ENCODE data around the gene CFAP46. TPM values are rescaled to one million over a fixed set of nuclear protein-coding genes. Genes with fewer than 3 reads are reported as not detected.

The CFAP46 gene
- total RNA-seq, 2 experiments from 2014 or later, result not detected

DNA sequence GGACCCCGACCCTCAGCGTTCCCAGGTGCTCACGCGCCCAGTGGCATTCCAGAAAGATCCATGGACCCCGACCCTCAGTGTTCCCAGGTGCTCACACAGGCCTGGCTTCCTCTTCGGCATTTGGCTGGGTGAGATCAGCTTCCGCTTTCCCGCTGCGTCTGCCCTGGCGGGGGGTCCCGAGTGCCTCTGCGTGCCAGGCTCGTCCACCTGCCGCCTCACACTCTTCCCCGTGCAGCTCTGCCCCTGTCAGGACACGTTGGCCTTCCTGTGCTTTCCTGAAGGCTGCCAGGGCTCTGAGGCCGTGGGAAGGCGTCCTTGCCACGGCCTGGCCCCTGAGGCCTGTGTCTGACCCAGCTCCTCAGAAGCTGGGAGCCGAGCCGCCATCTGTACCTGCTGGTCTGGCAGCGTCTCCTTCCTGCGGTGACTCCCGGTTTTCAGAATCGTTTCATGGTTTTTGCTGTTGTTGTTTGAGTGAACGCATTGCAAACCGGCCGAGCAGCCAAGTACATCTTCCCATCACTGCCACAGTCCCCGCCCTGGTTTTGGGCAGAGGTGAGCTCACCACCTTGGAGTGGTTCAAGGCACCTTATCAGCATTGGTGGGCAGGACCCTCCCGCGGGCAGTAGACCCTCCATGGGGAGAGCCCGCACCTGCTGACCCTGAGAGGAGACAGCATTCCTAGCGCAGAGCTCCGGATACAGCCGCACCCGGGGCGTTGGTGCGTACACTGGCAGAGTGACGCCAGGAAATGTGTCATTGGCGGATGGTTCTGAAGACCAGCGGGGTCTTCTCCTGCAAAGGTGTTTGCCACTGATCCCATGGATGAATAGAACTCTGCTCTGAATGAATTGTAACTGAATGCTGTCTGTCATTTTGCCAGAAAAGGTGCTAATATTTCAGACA is 173.8 kb downstream of the CFAP46 start:
- TF ChIP-seq, protein P1, sequence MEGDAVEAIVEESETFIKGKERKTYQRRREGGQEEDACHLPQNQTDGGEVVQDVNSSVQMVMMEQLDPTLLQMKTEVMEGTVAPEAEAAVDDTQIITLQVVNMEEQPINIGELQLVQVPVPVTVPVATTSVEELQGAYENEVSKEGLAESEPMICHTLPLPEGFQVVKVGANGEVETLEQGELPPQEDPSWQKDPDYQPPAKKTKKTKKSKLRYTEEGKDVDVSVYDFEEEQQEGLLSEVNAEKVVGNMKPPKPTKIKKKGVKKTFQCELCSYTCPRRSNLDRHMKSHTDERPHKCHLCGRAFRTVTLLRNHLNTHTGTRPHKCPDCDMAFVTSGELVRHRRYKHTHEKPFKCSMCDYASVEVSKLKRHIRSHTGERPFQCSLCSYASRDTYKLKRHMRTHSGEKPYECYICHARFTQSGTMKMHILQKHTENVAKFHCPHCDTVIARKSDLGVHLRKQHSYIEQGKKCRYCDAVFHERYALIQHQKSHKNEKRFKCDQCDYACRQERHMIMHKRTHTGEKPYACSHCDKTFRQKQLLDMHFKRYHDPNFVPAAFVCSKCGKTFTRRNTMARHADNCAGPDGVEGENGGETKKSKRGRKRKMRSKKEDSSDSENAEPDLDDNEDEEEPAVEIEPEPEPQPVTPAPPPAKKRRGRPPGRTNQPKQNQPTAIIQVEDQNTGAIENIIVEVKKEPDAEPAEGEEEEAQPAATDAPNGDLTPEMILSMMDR (conservative IDR thresholded peaks at IDR 0.05; ENCODE audit: low read length), result no peak
- no peak for TF ChIP-seq EZH2phosphoT487 (IDR thresholded peaks at IDR 0.05; ENCODE audit: borderline replicate concordance, low read depth, low read length)
- Histone ChIP-seq H2AFZ (ENCODE audit: low read length) (no peak overlapping the region), H3K9me2 (ENCODE audit: insufficient read depth, low read length) (no peaks in the 10 kb centered on the region), H3K4me1 (ENCODE audit: insufficient read depth, low read length, poor library complexity, severe bottlenecking) (no peaks in the 10 kb centered on the region), H4K20me1 (ENCODE audit: insufficient read depth, low read length) (no peaks in the 10 kb centered on the region), H3K36me3 (ENCODE audit: insufficient read depth, low read length) (no peaks in the 10 kb centered on the region), H3K27ac (ENCODE audit: low read depth, low read length, poor library complexity, severe bottlenecking) (no peak overlapping the region), H3K79me2 (ENCODE audit: insufficient read depth, low read depth, low read length) (no peaks in the 10 kb centered on the region), H3K4me3 (ENCODE audit: low read depth, low read length, poor library complexity, severe bottlenecking) (no peak overlapping the region), H3K4me2 (ENCODE audit: low read length) (no peak overlapping the region), H3K9me3 (ENCODE audit: low read length) (no peaks in the 10 kb centered on the region)
- no TSS peak for BruUV-seq (replicated peaks)
- intact Hi-C loops (cut with micrococcal nuclease; ENCODE audit: unreplicated experiment), result no loop called here
- POLR2A ChIA-PET, result no interaction called here
- DNase-seq (ENCODE audit: low spot score), result no peak
- CTCF ChIA-PET (ENCODE audit: unreplicated experiment), result no interaction called here

DNA sequence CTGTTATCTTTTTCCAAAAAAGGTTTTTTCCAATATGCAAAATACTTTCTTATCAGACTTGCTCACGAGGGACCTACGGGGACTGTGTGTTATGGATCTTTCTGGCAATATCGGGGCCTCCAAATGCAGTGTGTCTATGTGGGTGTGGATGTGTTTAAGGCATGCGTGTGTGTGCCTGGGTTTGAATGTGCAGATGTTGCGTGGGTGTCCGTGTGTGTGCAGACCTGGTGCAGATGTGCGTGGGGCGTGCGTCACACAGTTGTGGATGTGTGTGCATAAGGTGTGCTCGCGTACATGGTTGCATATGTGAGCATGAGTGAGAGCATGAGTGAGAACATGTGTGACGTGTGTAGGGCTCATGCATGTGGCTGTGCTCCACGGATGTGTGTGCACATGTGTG is 176.1 kb downstream of the CFAP46 start:
- POLR2A ChIA-PET, result no interaction called here
- DNase-seq (ENCODE audit: low spot score), result no peak
- no peak overlapping the region for H2AFZ ChIP-seq (ENCODE audit: low read length)
- no peak overlapping the region for H3K27ac ChIP-seq (ENCODE audit: low read depth, low read length, poor library complexity, severe bottlenecking)
- H3K36me3 ChIP-seq (ENCODE audit: insufficient read depth, low read length), result no peaks in the 10 kb centered on the region
- H3K9me3 ChIP-seq (ENCODE audit: low read length), result no peaks in the 10 kb centered on the region
- BruUV-seq (replicated peaks), result no TSS peak
- CTCF ChIA-PET (ENCODE audit: unreplicated experiment), result no interaction called here
- H3K4me2 ChIP-seq (ENCODE audit: low read length), result no peak overlapping the region
- H3K4me3 ChIP-seq (ENCODE audit: low read depth, low read length, poor library complexity, severe bottlenecking), result no peak overlapping the region
- no peaks in the 10 kb centered on the region for H3K79me2 ChIP-seq (ENCODE audit: insufficient read depth, low read depth, low read length)
- no peaks in the 10 kb centered on the region for H3K4me1 ChIP-seq (ENCODE audit: insufficient read depth, low read length, poor library complexity, severe bottlenecking)
- no peak for TF ChIP-seq EZH2phosphoT487 (IDR thresholded peaks at IDR 0.05; ENCODE audit: borderline replicate concordance, low read depth, low read length)
- TF ChIP-seq, protein P1 (conservative IDR thresholded peaks at IDR 0.05; ENCODE audit: low read length), result no peak
- H3K9me2 ChIP-seq (ENCODE audit: insufficient read depth, low read length), result no peaks in the 10 kb centered on the region
- no peaks in the 10 kb centered on the region for H4K20me1 ChIP-seq (ENCODE audit: insufficient read depth, low read length)
- intact Hi-C loops (cut with micrococcal nuclease; ENCODE audit: unreplicated experiment), result no loop called here

DNA sequence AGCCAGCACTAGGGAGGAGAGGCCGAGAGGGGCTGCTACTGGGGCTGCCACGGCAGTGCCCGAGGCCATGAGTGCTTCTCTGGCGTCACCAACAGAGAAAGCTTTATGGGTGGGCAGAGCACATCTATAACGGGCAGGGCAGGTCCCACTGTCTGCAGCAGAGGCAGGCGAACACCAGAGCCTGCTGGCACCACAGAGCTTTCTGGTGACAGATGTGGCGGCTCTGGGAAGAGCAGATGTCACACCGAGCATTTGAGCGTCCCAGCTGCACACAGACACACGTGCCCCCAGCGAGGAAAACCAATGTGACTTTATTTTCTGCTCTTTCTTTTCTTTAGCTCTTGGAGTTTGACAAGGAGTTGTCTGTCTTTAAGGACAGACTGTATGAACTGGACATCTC is 176.9 kb downstream of the CFAP46 start:
- Histone ChIP-seq H3K27ac (ENCODE audit: low read depth, low read length, poor library complexity, severe bottlenecking) (no peak overlapping the region), H3K9me2 (ENCODE audit: insufficient read depth, low read length) (no peaks in the 10 kb centered on the region), H4K20me1 (ENCODE audit: insufficient read depth, low read length) (no peaks in the 10 kb centered on the region), H3K9me3 (ENCODE audit: low read length) (no peaks in the 10 kb centered on the region), H2AFZ (ENCODE audit: low read length) (no peak overlapping the region), H3K36me3 (ENCODE audit: insufficient read depth, low read length) (no peaks in the 10 kb centered on the region), H3K4me3 (ENCODE audit: low read depth, low read length, poor library complexity, severe bottlenecking) (no peak overlapping the region), H3K4me2 (ENCODE audit: low read length) (no peak overlapping the region), H3K4me1 (ENCODE audit: insufficient read depth, low read length, poor library complexity, severe bottlenecking) (no peaks in the 10 kb centered on the region), H3K79me2 (ENCODE audit: insufficient read depth, low read depth, low read length) (no peaks in the 10 kb centered on the region)
- ChIA-PET POLR2A (no interaction called here), CTCF (ENCODE audit: unreplicated experiment) (no interaction called here)
- intact Hi-C loops (cut with micrococcal nuclease; ENCODE audit: unreplicated experiment), result no loop called here
- no peak for DNase-seq (ENCODE audit: low spot score)
- no TSS peak for BruUV-seq (replicated peaks)
- TF ChIP-seq EZH2phosphoT487 (IDR thresholded peaks at IDR 0.05; ENCODE audit: borderline replicate concordance, low read depth, low read length), result no peak
- TF ChIP-seq, protein P1 (conservative IDR thresholded peaks at IDR 0.05; ENCODE audit: low read length), result no peak
